ENCODE measurements around the gene MTMR12. TPM values are rescaled to one million over a fixed set of nuclear protein-coding genes. Genes with fewer than 3 reads are reported as not detected.

The MTMR12 gene
- total and polyA plus RNA-seq, 3 donors from 2014 or later: 53.6 to 64.0 (median 59.2) TPM

DNA sequence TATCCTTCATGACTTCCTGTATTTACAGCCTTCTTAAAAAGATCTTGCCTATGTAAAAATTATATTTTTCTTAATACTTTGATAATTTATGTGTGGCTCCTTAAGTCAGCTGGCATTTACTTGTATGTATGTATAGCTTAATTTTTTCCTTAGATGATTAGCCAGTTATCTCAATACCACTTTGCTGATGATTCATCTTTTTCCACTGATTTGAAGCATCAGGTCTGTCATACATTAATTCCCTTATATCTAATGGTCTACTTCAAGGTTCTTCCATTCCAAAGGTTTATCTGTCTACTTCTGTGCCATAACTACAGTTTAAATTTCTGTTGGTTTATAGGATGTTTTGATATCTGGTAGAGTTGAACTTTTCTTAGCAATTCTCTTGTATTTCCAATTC lies 44.9 kb upstream of the MTMR12 start:
- DNase-seq: no peak
- no peaks in the 10 kb centered on the region for H3K9me3 ChIP-seq

DNA sequence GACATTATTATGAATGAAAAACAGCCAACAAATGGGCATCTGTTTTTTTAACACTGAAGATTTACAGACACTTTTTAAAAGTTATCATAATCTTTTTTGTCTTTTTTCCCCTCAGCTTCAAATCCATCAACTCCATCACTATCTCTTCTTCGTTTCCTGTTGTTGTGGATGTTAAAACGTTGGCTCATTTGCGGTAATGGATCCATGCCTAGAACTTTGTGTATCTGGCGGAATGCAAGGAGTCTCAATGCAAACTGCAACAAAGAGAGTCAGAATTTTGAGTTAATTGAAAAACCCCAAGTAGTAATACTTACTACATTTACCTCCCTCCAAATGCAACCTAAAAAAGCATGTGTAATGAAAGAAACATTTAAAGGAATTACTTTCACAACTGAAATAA lies 42.9 kb upstream of the MTMR12 start:
- Histone ChIP-seq H3K9me3 (no peaks in the 10 kb centered on the region), H3K4me1 (peaks cover 6% of the 10 kb centered on the region), H3K36me3 (ENCODE audit: low read depth, missing control alignments) (no peaks in the 10 kb centered on the region)

More for the DNA sequence above, 44.9 kb upstream of the MTMR12 start:
- no peak overlapping the region for H3K27ac ChIP-seq
- TF ChIP-seq POLR2A (IDR thresholded peaks at IDR 0.05): no peak
- TF ChIP-seq, protein P1, sequence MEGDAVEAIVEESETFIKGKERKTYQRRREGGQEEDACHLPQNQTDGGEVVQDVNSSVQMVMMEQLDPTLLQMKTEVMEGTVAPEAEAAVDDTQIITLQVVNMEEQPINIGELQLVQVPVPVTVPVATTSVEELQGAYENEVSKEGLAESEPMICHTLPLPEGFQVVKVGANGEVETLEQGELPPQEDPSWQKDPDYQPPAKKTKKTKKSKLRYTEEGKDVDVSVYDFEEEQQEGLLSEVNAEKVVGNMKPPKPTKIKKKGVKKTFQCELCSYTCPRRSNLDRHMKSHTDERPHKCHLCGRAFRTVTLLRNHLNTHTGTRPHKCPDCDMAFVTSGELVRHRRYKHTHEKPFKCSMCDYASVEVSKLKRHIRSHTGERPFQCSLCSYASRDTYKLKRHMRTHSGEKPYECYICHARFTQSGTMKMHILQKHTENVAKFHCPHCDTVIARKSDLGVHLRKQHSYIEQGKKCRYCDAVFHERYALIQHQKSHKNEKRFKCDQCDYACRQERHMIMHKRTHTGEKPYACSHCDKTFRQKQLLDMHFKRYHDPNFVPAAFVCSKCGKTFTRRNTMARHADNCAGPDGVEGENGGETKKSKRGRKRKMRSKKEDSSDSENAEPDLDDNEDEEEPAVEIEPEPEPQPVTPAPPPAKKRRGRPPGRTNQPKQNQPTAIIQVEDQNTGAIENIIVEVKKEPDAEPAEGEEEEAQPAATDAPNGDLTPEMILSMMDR (IDR thresholded peaks at IDR 0.05): no peak
- no peaks in the 10 kb centered on the region for H3K36me3 ChIP-seq (ENCODE audit: low read depth, missing control alignments)
- intact Hi-C loops (cut with DNase I; ENCODE audit: low total_unique reads): no loop called here
- H3K4me3 ChIP-seq: no peak overlapping the region
- H3K27me3 ChIP-seq: no peaks in the 10 kb centered on the region
- peaks cover 6% of the 10 kb centered on the region for H3K4me1 ChIP-seq

DNA sequence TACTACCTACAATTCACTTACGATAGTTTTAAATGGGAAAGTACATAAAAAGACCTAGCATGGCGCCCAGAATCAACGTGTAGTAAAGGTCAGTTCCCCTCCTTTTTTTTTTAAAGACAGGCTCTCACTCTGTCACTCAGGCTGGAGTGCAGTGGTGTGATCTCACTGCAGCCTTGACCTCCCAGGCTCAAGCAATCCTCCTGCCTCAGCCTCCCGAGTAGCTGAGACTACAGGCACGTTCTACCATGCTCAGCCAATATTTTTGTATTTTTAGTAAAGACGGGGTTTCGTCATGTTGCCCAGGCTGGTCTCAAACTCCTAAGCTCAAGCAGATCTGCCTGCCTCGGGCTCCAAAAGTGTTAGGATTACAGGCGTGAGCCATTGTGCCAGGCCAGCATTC lies 40.7 kb upstream of the MTMR12 start:
- TF ChIP-seq, protein P1 (IDR thresholded peaks at IDR 0.05): no peak
- no peak for TF ChIP-seq POLR2A (IDR thresholded peaks at IDR 0.05)
- Histone ChIP-seq H3K9me3 (no peaks in the 10 kb centered on the region), H3K27ac (peak overlapping the region in 1 of 2 donors; percentile 22), H3K27me3 (no peaks in the 10 kb centered on the region), H3K4me1 (peaks cover 6% of the 10 kb centered on the region), H3K4me3 (no peak overlapping the region), H3K36me3 (ENCODE audit: low read depth, missing control alignments) (no peaks in the 10 kb centered on the region)
- WGBS, 2 donors: 77 to 79% methylated on average over 9 of the region's 9 CpGs
- no peak for DNase-seq
- intact Hi-C loops (cut with DNase I; ENCODE audit: low total_unique reads): no loop called here

More for the DNA sequence above, 42.9 kb upstream of the MTMR12 start:
- DNase-seq: peak; percentile 60
- TF ChIP-seq POLR2A (IDR thresholded peaks at IDR 0.05): no peak
- TF ChIP-seq, protein P1 (IDR thresholded peaks at IDR 0.05): no peak
- H3K4me3 ChIP-seq: no peak overlapping the region
- intact Hi-C loops (cut with DNase I; ENCODE audit: low total_unique reads): no loop called here
- H3K27ac ChIP-seq: peak overlapping the region in 1 of 2 donors; percentile 2
- H3K27me3 ChIP-seq: no peaks in the 10 kb centered on the region
- WGBS, 2 donors: 21 to 26% methylated on average over 4 of the region's 4 CpGs

DNA sequence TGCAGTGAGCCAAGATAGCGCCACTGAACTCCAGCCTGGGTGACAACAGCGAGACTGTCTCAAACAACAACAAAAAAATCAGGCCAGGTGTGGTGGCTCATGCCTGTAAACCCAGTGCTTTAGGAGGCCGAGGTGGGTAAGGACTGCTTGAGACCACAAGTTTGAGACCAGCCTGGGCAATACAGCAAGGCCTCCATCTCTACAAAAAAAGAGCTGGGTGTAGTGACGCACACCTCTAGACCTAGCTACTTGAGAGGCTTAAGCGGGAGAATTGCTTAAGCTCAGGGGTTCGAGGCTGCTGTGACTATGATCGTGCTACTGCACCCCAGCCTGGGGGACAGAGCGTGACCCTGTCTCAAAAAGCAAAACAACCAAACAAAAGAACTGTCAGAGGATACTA lies 39.9 kb upstream of the MTMR12 start:
- Histone ChIP-seq H3K4me3 (no peak overlapping the region), H3K4me1 (peaks cover 6% of the 10 kb centered on the region), H3K36me3 (ENCODE audit: low read depth, missing control alignments) (no peaks in the 10 kb centered on the region), H3K9me3 (no peaks in the 10 kb centered on the region), H3K27me3 (no peaks in the 10 kb centered on the region), H3K27ac (peak overlapping the region in 1 of 2 donors; percentile 22)
- no peak for TF ChIP-seq POLR2A (IDR thresholded peaks at IDR 0.05)
- TF ChIP-seq, protein P1 (IDR thresholded peaks at IDR 0.05): no peak
- DNase-seq: no peak
- intact Hi-C loops (cut with DNase I; ENCODE audit: low total_unique reads): no loop called here
- 93 to 94% methylated on average over 8 of the region's 8 CpGs for WGBS, 2 donors

DNA sequence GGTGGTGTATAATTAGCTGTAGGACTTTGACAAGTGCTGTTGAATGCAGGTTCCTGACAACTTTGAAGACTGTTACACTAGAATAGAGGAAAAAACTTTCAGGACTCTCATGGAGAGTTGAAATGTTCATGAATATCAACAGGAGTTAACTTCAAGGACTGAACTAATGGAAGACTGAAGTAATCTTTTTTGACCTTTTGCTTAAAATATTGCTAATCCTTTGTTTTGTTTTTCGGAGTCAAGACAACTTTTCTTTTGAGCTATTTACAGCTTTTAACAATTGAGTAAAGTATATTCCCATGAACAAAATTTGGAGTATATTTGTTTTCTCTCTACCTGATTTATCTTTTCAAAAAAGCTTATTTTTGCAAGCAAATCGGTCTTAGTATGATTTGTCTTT lies 34.1 kb upstream of the MTMR12 start:
- DNase-seq: no peak
- WGBS, 2 donors: 94 to 97% methylated on average over 2 of the region's 2 CpGs
- H3K4me1 ChIP-seq: no peaks in the 10 kb centered on the region
- no peak overlapping the region for H3K27ac ChIP-seq
- no peaks in the 10 kb centered on the region for H3K9me3 ChIP-seq
- H3K36me3 ChIP-seq (ENCODE audit: low read depth, missing control alignments): no peaks in the 10 kb centered on the region
- intact Hi-C loops (cut with DNase I; ENCODE audit: low total_unique reads): no loop called here
- no peaks in the 10 kb centered on the region for H3K27me3 ChIP-seq
- no peak for TF ChIP-seq POLR2A (IDR thresholded peaks at IDR 0.05)
- TF ChIP-seq, protein P1 (IDR thresholded peaks at IDR 0.05): no peak
- H3K4me3 ChIP-seq: no peak overlapping the region
